OCI-LY1 (cell line): ENCODE results near the gene IFI27.

Experiments
- EZH2 ChIP-seq: fragments of 200-600 bp; sonication (generic), shearing (Covaris generic); IDR thresholded peaks from 2 replicates; pipeline ENCODE4 v1.8.0; 2017; ENCODE audit warnings: borderline replicate concordance, mixed run types, mild to moderate bottlenecking, antibody characterized with exemption, low read length, moderate library complexity, mixed read lengths
- TF ChIP-seq, protein P1 (sequence below): fragments of 200-600 bp; sonication (generic), shearing (Covaris generic); IDR thresholded peaks from 2 replicates; pipeline ENCODE4 v1.5.1; 2017; ENCODE audit warnings: mild to moderate bottlenecking, antibody characterized with exemption, low read length, moderate library complexity, mixed read lengths

DNA sequence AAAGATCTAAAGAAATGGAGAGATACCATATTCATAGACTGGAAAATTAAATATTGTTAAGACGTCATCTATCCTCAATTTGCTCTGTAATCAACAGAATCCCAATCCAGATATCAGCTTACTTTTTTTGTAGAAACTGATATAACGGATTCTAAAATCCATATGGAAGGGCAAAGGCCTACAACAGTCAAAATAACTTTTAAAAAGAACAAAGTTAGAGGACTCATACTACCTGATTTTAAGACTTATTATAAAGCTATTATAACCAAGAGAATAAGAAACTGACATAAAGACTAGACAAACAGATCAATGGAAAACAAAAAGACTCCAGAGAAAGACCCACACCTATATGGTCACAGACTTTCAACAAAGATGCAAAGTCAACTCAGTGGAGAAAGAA lies 35.5 kb upstream of the IFI27 start:
- TF ChIP-seq, protein P1, sequence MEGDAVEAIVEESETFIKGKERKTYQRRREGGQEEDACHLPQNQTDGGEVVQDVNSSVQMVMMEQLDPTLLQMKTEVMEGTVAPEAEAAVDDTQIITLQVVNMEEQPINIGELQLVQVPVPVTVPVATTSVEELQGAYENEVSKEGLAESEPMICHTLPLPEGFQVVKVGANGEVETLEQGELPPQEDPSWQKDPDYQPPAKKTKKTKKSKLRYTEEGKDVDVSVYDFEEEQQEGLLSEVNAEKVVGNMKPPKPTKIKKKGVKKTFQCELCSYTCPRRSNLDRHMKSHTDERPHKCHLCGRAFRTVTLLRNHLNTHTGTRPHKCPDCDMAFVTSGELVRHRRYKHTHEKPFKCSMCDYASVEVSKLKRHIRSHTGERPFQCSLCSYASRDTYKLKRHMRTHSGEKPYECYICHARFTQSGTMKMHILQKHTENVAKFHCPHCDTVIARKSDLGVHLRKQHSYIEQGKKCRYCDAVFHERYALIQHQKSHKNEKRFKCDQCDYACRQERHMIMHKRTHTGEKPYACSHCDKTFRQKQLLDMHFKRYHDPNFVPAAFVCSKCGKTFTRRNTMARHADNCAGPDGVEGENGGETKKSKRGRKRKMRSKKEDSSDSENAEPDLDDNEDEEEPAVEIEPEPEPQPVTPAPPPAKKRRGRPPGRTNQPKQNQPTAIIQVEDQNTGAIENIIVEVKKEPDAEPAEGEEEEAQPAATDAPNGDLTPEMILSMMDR, result no peak
- no peak for TF ChIP-seq EZH2
